Gastrocnemius medialis (tissue), 4 donors: ENCODE results near the gene MAP2K5.

Source experiments
- CTCF ChIP-seq, 5 experiments: fragments of 450-650 bp in 3 of 5; fragments of 200-600 bp in 2 of 5; sonication (generic) in 2 of 5; IDR thresholded peaks in 4 of 5; conservative IDR thresholded peaks in 1 of 5; 1 replicate in 4 of 5; 2 replicates in 1 of 5; pipeline ENCODE4 v1.5.1; 2016 to 2019; ENCODE audit warnings: antibody characterized with exemption in 5 of 5, mild to moderate bottlenecking in 3 of 5, moderate library complexity in 3 of 5
- POLR2A ChIP-seq, 2 donors: fragments of 450-650 bp; IDR thresholded peaks; one replicate each; pipeline ENCODE4 v1.6.1; 2017; ENCODE audit warnings: antibody characterized with exemption in 2 of 2, mild to moderate bottlenecking in 2 of 2, moderate library complexity in 2 of 2

- TF ChIP-seq CTCF (IDR thresholded peaks at IDR 0.05 in 4 of 5, conservative IDR thresholded peaks at IDR 0.05 in 1 of 5) (no peak), POLR2A (IDR thresholded peaks at IDR 0.05) (no peak)
Observed at GRCh38 chr15:67558502-67558901, 16.0 kb downstream of the MAP2K5 start.
